HepG2 (cell line): ENCODE results near the gene CCDC106. TPM values are rescaled to one million over a fixed set of nuclear protein-coding genes. Genes with fewer than 3 reads are reported as not detected.

Source experiments
- ADNP ChIP-seq: sonication (generic); formaldehyde crosslinking; IDR thresholded peaks from 2 replicates; pipeline ENCODE4 v1.4.0; 2020; ENCODE audit warnings: missing genetic modification reagents
- DR1 ChIP-seq: sonication (generic); formaldehyde crosslinking; IDR thresholded peaks from 2 replicates; pipeline ENCODE4 v1.8.0; 2021; ENCODE audit warnings: mild to moderate bottlenecking, missing genetic modification reagents, inconsistent platforms
- FOXM1 ChIP-seq: sonication (generic); formaldehyde crosslinking; IDR thresholded peaks from 2 replicates; pipeline ENCODE4 v1.5.0; 2020; ENCODE audit warnings: missing genetic modification reagents
- GABPB1 ChIP-seq: IDR thresholded peaks from 2 replicates; pipeline ENCODE4 v1.6.1; 2016; ENCODE audit warnings: mild to moderate bottlenecking, missing genetic modification reagents, moderate library complexity, missing compliant biosample characterization
- MIER2 ChIP-seq: IDR thresholded peaks from 2 replicates; pipeline ENCODE4 v1.6.1; 2016; ENCODE audit warnings: missing biosample characterization, missing genetic modification reagents
- MLX ChIP-seq: IDR thresholded peaks from 2 replicates; pipeline ENCODE4 v1.6.1; 2016
- MZF1 ChIP-seq: sonication (generic); formaldehyde crosslinking; IDR thresholded peaks from 2 replicates; pipeline ENCODE4 v1.8.1; 2023; ENCODE audit warnings: mild to moderate bottlenecking, missing genetic modification reagents, borderline replicate concordance
- NR2F2 ChIP-seq: IDR thresholded peaks from 2 replicates; pipeline ENCODE4 v1.6.1; 2012; ENCODE audit warnings: low read depth, inconsistent platforms, borderline replicate concordance
- ONECUT2 ChIP-seq: sonication (generic); formaldehyde crosslinking; IDR thresholded peaks from 2 replicates; pipeline ENCODE4 v1.4.0; 2020; ENCODE audit warnings: missing genetic modification reagents
- PHB2 ChIP-seq: fragments of 450-650 bp; IDR thresholded peaks from 2 replicates; pipeline ENCODE4 v1.6.1; 2018; ENCODE audit not compliant: partially characterized antibody
- PLRG1 ChIP-seq: fragments of 450-650 bp; conservative IDR thresholded peaks from 2 replicates; pipeline ENCODE4 v1.6.1; 2016
- SETDB1 ChIP-seq: sonication (generic); formaldehyde crosslinking; IDR thresholded peaks from 2 replicates; pipeline ENCODE4 v1.5.1; 2020; ENCODE audit warnings: missing genetic modification reagents, mild to moderate bottlenecking, borderline replicate concordance
- ZNF142 ChIP-seq: sonication (generic); formaldehyde crosslinking; IDR thresholded peaks from 2 replicates; pipeline ENCODE4 v1.4.0; 2020; ENCODE audit warnings: missing genetic modification reagents
- ZNF20 ChIP-seq: sonication (generic); formaldehyde crosslinking; IDR thresholded peaks from 2 replicates; pipeline ENCODE4 v1.4.0; 2020; ENCODE audit warnings: mild to moderate bottlenecking, moderate library complexity, missing genetic modification reagents
- ZNF260 ChIP-seq: sonication (generic); formaldehyde crosslinking; IDR thresholded peaks from 2 replicates; pipeline ENCODE4 v1.4.0; 2020; ENCODE audit warnings: missing genetic modification reagents, low read depth, mild to moderate bottlenecking, borderline replicate concordance
- ZNF331 ChIP-seq: sonication (generic); formaldehyde crosslinking; IDR thresholded peaks from 2 replicates; pipeline ENCODE4 v1.4.0; 2020; ENCODE audit warnings: missing genetic modification reagents
- ZNF513 ChIP-seq: sonication (generic); formaldehyde crosslinking; conservative IDR thresholded peaks from 2 replicates; pipeline ENCODE4 v1.5.0; 2020; ENCODE audit warnings: missing genetic modification reagents
- ZNF549 ChIP-seq: sonication (generic); formaldehyde crosslinking; IDR thresholded peaks from 2 replicates; pipeline ENCODE4 v1.5.0; 2020; ENCODE audit warnings: missing genetic modification reagents
- ZNF652 ChIP-seq: IDR thresholded peaks from 2 replicates; pipeline ENCODE4 v1.6.1; 2016; ENCODE audit warnings: low read depth, borderline replicate concordance
- ZNF724P ChIP-seq: sonication (generic); formaldehyde crosslinking; IDR thresholded peaks from 2 replicates; pipeline ENCODE4 v1.8.0; 2022; ENCODE audit warnings: missing genetic modification reagents, borderline replicate concordance
- ZNF776 ChIP-seq: sonication (generic); formaldehyde crosslinking; IDR thresholded peaks from 2 replicates; pipeline ENCODE4 v1.4.0; 2020; ENCODE audit warnings: mild to moderate bottlenecking, missing genetic modification reagents
- ZNF784 ChIP-seq: sonication (generic); formaldehyde crosslinking; IDR thresholded peaks from 2 replicates; pipeline ENCODE4 v1.5.1; 2020; ENCODE audit warnings: missing genetic modification reagents, mild to moderate bottlenecking, borderline replicate concordance
- ZNF883 ChIP-seq: sonication (generic); formaldehyde crosslinking; IDR thresholded peaks from 2 replicates; pipeline ENCODE4 v1.5.1; 2020; ENCODE audit warnings: mild to moderate bottlenecking, missing genetic modification reagents; ENCODE audit errors: not compliant biosample characterization
- polyA plus RNA-seq, 8 experiments: library from polyadenylated mRNA; depleted of rRNA in 3 of 8; stranded (reverse) in 7 of 8; unstranded in 1 of 8; fragments of >200 nt; fragmentation: Illumina TruSeq in 4 of 8; extraction: Trizol in 4 of 8; gene quantifications; 2 replicates each; pipeline versions ENCODE4 v1.2.1 to v1.2.3, GENCODE V29; 2011 to 2016; ENCODE audit warnings: low read depth in 4 of 8, missing spikeins in 1 of 8, mixed read lengths in 1 of 8; ENCODE audit not compliant: insufficient read depth in 1 of 8
- total RNA-seq, 5 experiments: library from RNA; depleted of rRNA; stranded (reverse); fragments of >200 nt; fragmentation: Illumina TruSeq; extraction: Trizol; gene quantifications; 2 replicates each; pipeline ENCODE4 v1.2.3, GENCODE V29; 2016; ENCODE audit warnings: low read depth in 1 of 5

Gene CCDC106
- total and polyA plus RNA-seq, 2 of the 13 experiments (the other 11 are each of a cell fraction or from before 2014, with no cell fraction given): 4.7 to 8.8 TPM

GRCh38 chr19:55598719-55599467 lies 49.1 kb upstream of the CCDC106 start (continued):
- TF ChIP-seq ZNF652 (CRISPR knock-in tag) (no peak), FOXM1 (CRISPR knock-in tag) (no peak), ONECUT2 (no peak), ZNF883 (CRISPR knock-in tag) (no peak), ZNF20 (0 out of 2 replicates have a peak, but pooled peaks have one; percentile 73), MLX (CRISPR knock-in tag) (0 out of 2 replicates have a peak, but pooled peaks have one; percentile 12), NR2F2 (no peak), ZNF784 (CRISPR knock-in tag) (no peak), ADNP (no peak), DR1 (CRISPR knock-in tag) (no peak; the same call in 1 of the 2 replicates), ZNF331 (CRISPR knock-in tag) (no peak), ZNF513 (CRISPR knock-in tag) (no peak), GABPB1 (CRISPR knock-in tag) (no peak; the same call in 1 of the 2 replicates), ZNF142 (CRISPR knock-in tag) (peak; percentile 5; the same call in 1 of the 2 replicates), ZNF776 (CRISPR knock-in tag) (0 out of 2 replicates have a peak, but pooled peaks have one; percentile 57), MIER2 (CRISPR knock-in tag) (no peak), SETDB1 (no peak), ZNF724P (no peak), ZNF549 (CRISPR knock-in tag) (no peak), PHB2 (no peak), PLRG1 (no peak), ZNF260 (CRISPR knock-in tag) (no peak), MZF1 (CRISPR knock-in tag) (no peak)
